ENCODE data around the gene OR2A2.
"Not testable (repeated sequence)": the region's sequence is repeated elsewhere in the genome, so short reads cannot be mapped to it uniquely, and the experiment has no call there.

OR2A2 gene

DNA sequence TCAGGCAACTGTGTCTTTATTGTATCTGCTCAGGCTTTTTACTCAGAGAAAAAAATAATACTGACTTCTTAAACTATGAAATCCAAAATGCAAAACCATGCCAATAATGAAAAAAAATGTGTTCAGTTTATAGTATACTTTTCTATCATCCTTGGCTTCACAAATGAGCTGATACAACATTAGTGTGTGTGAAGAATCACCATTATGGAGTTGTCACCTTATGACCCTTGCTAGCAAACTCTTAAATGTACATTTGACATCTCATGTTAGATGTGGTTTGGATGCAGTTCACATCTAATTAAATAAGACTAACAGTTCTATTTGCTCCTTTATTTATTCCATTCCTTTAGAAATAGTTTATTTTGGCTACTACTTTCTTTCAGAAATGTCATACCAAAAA, 4.2 kb upstream of the OR2A2 start:
- Histone ChIP-seq H3K27ac (ENCODE audit: low read length) (no peak overlapping the region), H3K4me3 (ENCODE audit: low read length) (no peak overlapping the region), H3K4me1 (ENCODE audit: insufficient read depth, low read length) (no peaks in the 10 kb centered on the region), H3K27me3 (ENCODE audit: insufficient read depth, low read length) (no peaks in the 10 kb centered on the region), H3K9ac (ENCODE audit: low read depth, low read length) (no peak overlapping the region), H3K9me3 (ENCODE audit: insufficient read depth, low read depth, low read length) (no peaks in the 10 kb centered on the region), H3K36me3 (ENCODE audit: insufficient read depth, low read depth, low read length) (no peaks in the 10 kb centered on the region)

GRCh38 chr7:144110272-144110671, 889 bp downstream of the OR2A2 start:
- Histone ChIP-seq H3K27ac (ENCODE audit: low read length) (no peak overlapping the region), H3K9ac (ENCODE audit: low read depth, low read length) (no peak overlapping the region), H3K4me3 (ENCODE audit: low read length) (no peak overlapping the region), H3K9me3 (ENCODE audit: insufficient read depth, low read depth, low read length) (no peaks in the 10 kb centered on the region), H3K36me3 (ENCODE audit: insufficient read depth, low read depth, low read length) (no peaks in the 10 kb centered on the region), H3K27me3 (ENCODE audit: insufficient read depth, low read length) (no peaks in the 10 kb centered on the region), H3K4me1 (ENCODE audit: insufficient read depth, low read length) (no peaks in the 10 kb centered on the region)

DNA sequence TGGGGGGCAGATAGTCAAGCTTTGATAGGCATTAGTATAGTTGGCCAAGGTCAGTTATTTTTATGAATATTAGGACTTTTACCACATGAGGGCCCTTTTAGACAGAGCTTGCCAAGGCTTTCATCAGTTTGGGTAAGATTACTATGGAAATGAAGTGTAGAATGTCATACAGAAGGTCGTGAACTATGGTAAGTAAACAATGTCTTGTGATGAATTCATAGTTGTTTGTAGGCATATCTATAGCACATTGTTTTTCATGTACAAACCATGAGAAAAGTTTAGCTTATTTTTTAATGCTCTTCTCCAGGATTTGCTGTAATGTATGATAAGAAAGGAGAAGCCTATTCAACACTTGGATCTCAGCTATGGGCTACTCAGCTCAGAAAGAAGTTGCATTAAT, 4.3 kb downstream of the OR2A2 start:
- Histone ChIP-seq H3K36me3 (ENCODE audit: insufficient read depth, low read depth, low read length) (no peaks in the 10 kb centered on the region), H3K4me1 (ENCODE audit: insufficient read depth, low read length) (no peaks in the 10 kb centered on the region), H3K9me3 (ENCODE audit: insufficient read depth, low read depth, low read length) (no peaks in the 10 kb centered on the region), H3K4me3 (ENCODE audit: low read length) (no peak overlapping the region), H3K27me3 (ENCODE audit: insufficient read depth, low read length) (no peaks in the 10 kb centered on the region), H3K27ac (ENCODE audit: low read length) (no peak overlapping the region), H3K9ac (ENCODE audit: low read depth, low read length) (no peak overlapping the region)

- H3K27me3 ChIP-seq (ENCODE audit: insufficient read depth, low read length): no peaks in the 10 kb centered on the region
- H3K9me3 ChIP-seq (ENCODE audit: insufficient read depth, low read depth, low read length): no peaks in the 10 kb centered on the region
- H3K36me3 ChIP-seq (ENCODE audit: insufficient read depth, low read depth, low read length): no peaks in the 10 kb centered on the region
- H3K4me1 ChIP-seq (ENCODE audit: insufficient read depth, low read length): no peaks in the 10 kb centered on the region
- no peak overlapping the region for H3K27ac ChIP-seq (ENCODE audit: low read length)
- no peak overlapping the region for H3K4me3 ChIP-seq (ENCODE audit: low read length)
- no peak overlapping the region for H3K9ac ChIP-seq (ENCODE audit: low read depth, low read length)
Measured at GRCh38 chr7:144118341-144118740, 9.0 kb downstream of the OR2A2 start.

DNA sequence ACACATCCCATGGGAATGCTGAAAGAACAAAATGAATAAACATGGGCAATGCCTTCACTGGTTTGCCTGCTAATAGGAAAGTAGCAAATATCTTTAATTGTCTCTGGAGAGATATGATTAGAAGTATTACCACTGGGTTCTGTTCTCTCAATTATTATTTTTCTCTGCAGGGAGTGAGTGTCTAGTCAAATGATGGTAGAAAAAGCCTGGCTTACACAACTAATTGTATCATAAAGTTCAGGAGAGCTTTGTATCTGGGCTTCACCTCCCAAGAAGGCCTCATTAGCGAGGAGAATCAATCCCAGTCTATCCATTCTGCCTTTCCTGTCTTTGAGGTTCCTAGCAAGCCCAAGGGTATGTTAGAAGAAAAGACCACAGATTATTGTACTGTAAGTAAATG, 13.5 kb downstream of the OR2A2 start, which contains the start of gene OR2A14:
Gene OR2A14, plus strand, starts transcription at position 301 of the 400 bp plus-strand sequence. CDS start 5,937 bp downstream, outside the sequence.
- Histone ChIP-seq H3K27me3 (ENCODE audit: insufficient read depth, low read length) (no peaks in the 10 kb centered on the region), H3K9ac (ENCODE audit: low read depth, low read length) (no peak within 1 kb of the TSS), H3K27ac (ENCODE audit: low read length) (no peak within 1 kb of the TSS), H3K9me3 (ENCODE audit: insufficient read depth, low read depth, low read length) (no peaks in the 10 kb centered on the region), H3K36me3 (ENCODE audit: insufficient read depth, low read depth, low read length) (no peaks in the 10 kb centered on the region), H3K4me1 (ENCODE audit: insufficient read depth, low read length) (no peaks in the 10 kb centered on the region), H3K4me3 (ENCODE audit: low read length) (no peak within 1 kb of the TSS)

GRCh38 chr7:144127714-144128334, 18.4 kb downstream of the OR2A2 start:
- Histone ChIP-seq H3K27ac (ENCODE audit: low read length) (no peak overlapping the region), H3K36me3 (ENCODE audit: insufficient read depth, low read depth, low read length) (no peaks in the 10 kb centered on the region), H3K27me3 (ENCODE audit: insufficient read depth, low read length) (no peaks in the 10 kb centered on the region), H3K4me3 (ENCODE audit: low read length) (no peak overlapping the region), H3K9me3 (ENCODE audit: insufficient read depth, low read depth, low read length) (no peaks in the 10 kb centered on the region), H3K9ac (ENCODE audit: low read depth, low read length) (no peak overlapping the region), H3K4me1 (ENCODE audit: insufficient read depth, low read length) (no peaks in the 10 kb centered on the region)

- H3K4me1 ChIP-seq (ENCODE audit: insufficient read depth, low read length); H3K9me3 ChIP-seq (ENCODE audit: insufficient read depth, low read depth, low read length); H3K27me3 ChIP-seq (ENCODE audit: insufficient read depth, low read length); H3K9ac ChIP-seq (ENCODE audit: low read depth, low read length); H3K36me3 ChIP-seq (ENCODE audit: insufficient read depth, low read depth, low read length); H3K27ac ChIP-seq (ENCODE audit: low read length); H3K4me3 ChIP-seq (ENCODE audit: low read length): not testable (repeated sequence)
Measured at GRCh38 chr7:144129601-144130000, 20.2 kb downstream of the OR2A2 start.

DNA sequence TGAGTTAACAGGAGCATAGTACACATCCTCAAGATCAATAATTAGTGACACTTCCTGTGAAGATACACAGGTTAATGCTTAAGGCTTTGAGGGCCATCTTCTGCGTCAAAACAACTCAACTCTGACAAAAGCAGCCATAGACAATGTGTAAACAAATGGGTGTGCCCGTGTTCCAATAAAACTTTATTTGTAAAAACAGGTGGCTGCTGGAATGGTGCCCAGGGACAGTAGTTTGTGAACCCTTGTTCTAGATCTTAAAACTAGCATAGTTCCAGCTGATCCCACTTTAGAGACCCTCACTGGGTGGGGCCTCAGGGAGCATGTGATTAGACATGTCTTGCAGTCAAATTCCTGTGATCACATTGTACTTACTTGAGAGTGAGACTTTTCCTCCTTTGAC, 21.3 kb downstream of the OR2A2 start:
- Histone ChIP-seq H3K36me3 (ENCODE audit: insufficient read depth, low read depth, low read length) (no peaks in the 10 kb centered on the region), H3K4me1 (ENCODE audit: insufficient read depth, low read length) (no peaks in the 10 kb centered on the region), H3K9ac (ENCODE audit: low read depth, low read length) (no peak overlapping the region), H3K4me3 (ENCODE audit: low read length) (no peak overlapping the region), H3K9me3 (ENCODE audit: insufficient read depth, low read depth, low read length) (no peaks in the 10 kb centered on the region), H3K27ac (ENCODE audit: low read length) (no peak overlapping the region), H3K27me3 (ENCODE audit: insufficient read depth, low read length) (no peaks in the 10 kb centered on the region)

DNA sequence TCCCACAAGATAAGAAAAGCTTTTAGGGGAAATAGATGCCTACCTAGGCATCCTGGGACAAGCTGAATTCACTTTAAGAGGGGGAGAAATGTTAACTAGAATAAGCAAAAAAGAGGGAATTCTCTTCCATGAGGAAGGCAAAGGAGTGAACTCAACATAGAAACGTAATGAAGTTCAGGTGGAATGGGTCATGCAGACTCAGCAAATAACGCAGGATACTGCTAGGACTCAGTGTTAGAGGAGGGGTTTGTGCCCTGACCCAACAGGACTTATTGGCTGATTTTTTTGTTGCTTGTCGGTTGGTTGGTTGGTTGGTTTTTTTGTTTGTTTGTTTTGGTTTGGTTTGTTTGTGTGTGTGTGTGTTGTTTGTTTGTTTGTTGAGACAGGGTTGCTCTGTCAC, 22.9 kb downstream of the OR2A2 start:
- Histone ChIP-seq H3K4me3 (ENCODE audit: low read length) (no peak overlapping the region), H3K27ac (ENCODE audit: low read length) (no peak overlapping the region), H3K27me3 (ENCODE audit: insufficient read depth, low read length) (no peaks in the 10 kb centered on the region), H3K36me3 (ENCODE audit: insufficient read depth, low read depth, low read length) (no peaks in the 10 kb centered on the region), H3K9me3 (ENCODE audit: insufficient read depth, low read depth, low read length) (no peaks in the 10 kb centered on the region), H3K9ac (ENCODE audit: low read depth, low read length) (no peak overlapping the region), H3K4me1 (ENCODE audit: insufficient read depth, low read length) (no peaks in the 10 kb centered on the region)

- H3K4me3 ChIP-seq (ENCODE audit: low read length): no peak overlapping the region
- no peaks in the 10 kb centered on the region for H3K27me3 ChIP-seq (ENCODE audit: insufficient read depth, low read length)
- H3K27ac ChIP-seq (ENCODE audit: low read length): no peak overlapping the region
- H3K36me3 ChIP-seq (ENCODE audit: insufficient read depth, low read depth, low read length): no peaks in the 10 kb centered on the region
- H3K9me3 ChIP-seq (ENCODE audit: insufficient read depth, low read depth, low read length): no peaks in the 10 kb centered on the region
- H3K4me1 ChIP-seq (ENCODE audit: insufficient read depth, low read length): no peaks in the 10 kb centered on the region
- H3K9ac ChIP-seq (ENCODE audit: low read depth, low read length): no peak overlapping the region
Measured at GRCh38 chr7:144133307-144133706, 23.9 kb downstream of the OR2A2 start.

GRCh38 chr7:144134116-144134515, 24.7 kb downstream of the OR2A2 start:
- H3K4me3 ChIP-seq (ENCODE audit: low read length): no peak overlapping the region
- H3K27me3 ChIP-seq (ENCODE audit: insufficient read depth, low read length): no peaks in the 10 kb centered on the region
- H3K36me3 ChIP-seq (ENCODE audit: insufficient read depth, low read depth, low read length): no peaks in the 10 kb centered on the region
- no peak overlapping the region for H3K27ac ChIP-seq (ENCODE audit: low read length)
- no peak overlapping the region for H3K9ac ChIP-seq (ENCODE audit: low read depth, low read length)
- no peaks in the 10 kb centered on the region for H3K9me3 ChIP-seq (ENCODE audit: insufficient read depth, low read depth, low read length)
- no peaks in the 10 kb centered on the region for H3K4me1 ChIP-seq (ENCODE audit: insufficient read depth, low read length)

DNA sequence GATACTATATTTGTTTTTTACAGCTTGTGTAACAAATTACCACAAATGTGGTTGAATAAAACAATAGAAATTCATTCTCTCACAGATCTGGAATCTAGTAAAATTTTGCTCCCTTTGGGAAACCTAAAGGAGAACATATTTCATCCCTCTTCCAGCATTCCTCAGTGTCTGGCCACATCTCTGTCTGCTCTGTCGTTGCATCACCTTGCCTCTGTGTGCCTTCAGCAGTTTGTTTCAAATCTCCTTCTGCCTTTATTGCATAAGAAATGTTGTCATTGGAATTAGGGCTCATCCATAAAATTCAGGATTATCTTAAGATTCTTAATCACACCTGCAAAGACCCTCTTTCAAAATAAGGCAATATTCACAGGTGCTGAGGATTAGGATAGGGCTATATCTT, 28.1 kb downstream of the OR2A2 start:
- H3K4me1 ChIP-seq (ENCODE audit: insufficient read depth, low read length): no peaks in the 10 kb centered on the region
- H3K36me3 ChIP-seq (ENCODE audit: insufficient read depth, low read depth, low read length): no peaks in the 10 kb centered on the region
- no peak overlapping the region for H3K9ac ChIP-seq (ENCODE audit: low read depth, low read length)
- no peak overlapping the region for H3K4me3 ChIP-seq (ENCODE audit: low read length)
- no peaks in the 10 kb centered on the region for H3K9me3 ChIP-seq (ENCODE audit: insufficient read depth, low read depth, low read length)
- H3K27me3 ChIP-seq (ENCODE audit: insufficient read depth, low read length): no peaks in the 10 kb centered on the region
- H3K27ac ChIP-seq (ENCODE audit: low read length): no peak overlapping the region
